GM12874 (cell line): ENCODE results near the gene GGT7.

Experiments
- CTCF ChIP-seq: IDR thresholded peaks from 2 replicates; pipeline ENCODE4 v1.5.1; 2011; ENCODE audit warnings: low read depth, mild to moderate bottlenecking, control low read depth, low read length, moderate library complexity; ENCODE audit not compliant: insufficient read depth

The GGT7 gene

GRCh38 chr20:34864216-34864615 lies 8.4 kb downstream of the GGT7 start:
- no peak for TF ChIP-seq CTCF

- no peak for TF ChIP-seq CTCF
These were observed 9.2 kb downstream of the GGT7 start for GRCh38 chr20:34863421-34863965.

- TF ChIP-seq CTCF = no peak
These were observed 9.9 kb downstream of the GGT7 start for GRCh38 chr20:34862724-34863123.

GRCh38 chr20:34861386-34862084 lies 11.1 kb downstream of the GGT7 start:
- no peak for TF ChIP-seq CTCF

- no peak for TF ChIP-seq CTCF
These were observed 12.7 kb downstream of the GGT7 start for GRCh38 chr20:34859826-34860545.

- no peak for TF ChIP-seq CTCF
These were observed 13.3 kb downstream of the GGT7 start for GRCh38 chr20:34859367-34859766.

GRCh38 chr20:34852298-34852697 lies 20.4 kb downstream of the GGT7 start:
- no peak for TF ChIP-seq CTCF
